22Rv1 (cell line): Measurements from ENCODE around the gene LIPM.
A peak's percentile ranks its signal among the peaks of the same experiment; 100 is the strongest.

Source experiments
- ZFX ChIP-seq: fragments of 450-650 bp; IDR thresholded peaks from 2 replicates; pipeline ENCODE4 v1.6.1; 2017; ENCODE audit warnings: antibody characterized with exemption, borderline replicate concordance
- TF ChIP-seq, protein P1 (sequence below): fragments of 450-650 bp; IDR thresholded peaks from 2 replicates; pipeline ENCODE4 v1.5.1; 2017; ENCODE audit warnings: mild to moderate bottlenecking

GRCh38 chr10:88865281-88865876, 62.8 kb downstream of the LIPM start:
- TF ChIP-seq, protein P1, sequence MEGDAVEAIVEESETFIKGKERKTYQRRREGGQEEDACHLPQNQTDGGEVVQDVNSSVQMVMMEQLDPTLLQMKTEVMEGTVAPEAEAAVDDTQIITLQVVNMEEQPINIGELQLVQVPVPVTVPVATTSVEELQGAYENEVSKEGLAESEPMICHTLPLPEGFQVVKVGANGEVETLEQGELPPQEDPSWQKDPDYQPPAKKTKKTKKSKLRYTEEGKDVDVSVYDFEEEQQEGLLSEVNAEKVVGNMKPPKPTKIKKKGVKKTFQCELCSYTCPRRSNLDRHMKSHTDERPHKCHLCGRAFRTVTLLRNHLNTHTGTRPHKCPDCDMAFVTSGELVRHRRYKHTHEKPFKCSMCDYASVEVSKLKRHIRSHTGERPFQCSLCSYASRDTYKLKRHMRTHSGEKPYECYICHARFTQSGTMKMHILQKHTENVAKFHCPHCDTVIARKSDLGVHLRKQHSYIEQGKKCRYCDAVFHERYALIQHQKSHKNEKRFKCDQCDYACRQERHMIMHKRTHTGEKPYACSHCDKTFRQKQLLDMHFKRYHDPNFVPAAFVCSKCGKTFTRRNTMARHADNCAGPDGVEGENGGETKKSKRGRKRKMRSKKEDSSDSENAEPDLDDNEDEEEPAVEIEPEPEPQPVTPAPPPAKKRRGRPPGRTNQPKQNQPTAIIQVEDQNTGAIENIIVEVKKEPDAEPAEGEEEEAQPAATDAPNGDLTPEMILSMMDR = peak; percentile 35
- TF ChIP-seq ZFX = no peak
